ENCODE results near the gene LRG1. TPM values are rescaled to one million over a fixed set of nuclear protein-coding genes. Genes with fewer than 3 reads are reported as not detected.

Gene LRG1
- total RNA-seq, 1 donor from 2014 or later = 2.9 TPM

DNA sequence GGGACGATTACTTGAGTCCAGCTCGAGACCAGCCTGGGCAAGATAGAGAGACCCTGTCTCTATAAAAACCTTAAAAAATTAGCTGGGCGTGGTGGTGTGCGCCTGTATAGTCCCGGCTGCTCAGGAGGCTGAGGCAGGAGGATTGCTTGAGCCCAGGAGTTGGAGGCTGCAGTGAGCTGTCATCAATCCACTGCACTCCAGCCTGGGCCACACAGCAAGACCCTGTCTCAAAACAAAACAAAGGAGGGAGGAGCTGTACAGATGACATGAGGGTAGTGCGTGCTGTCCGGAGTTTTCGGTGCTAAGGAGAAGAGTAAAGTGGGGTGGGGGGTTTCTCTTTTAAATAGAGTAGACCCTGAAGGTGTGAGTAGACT is 45.2 kb downstream of the LRG1 start:
- DNase-seq (ENCODE audit: low read depth) = no peak

DNA sequence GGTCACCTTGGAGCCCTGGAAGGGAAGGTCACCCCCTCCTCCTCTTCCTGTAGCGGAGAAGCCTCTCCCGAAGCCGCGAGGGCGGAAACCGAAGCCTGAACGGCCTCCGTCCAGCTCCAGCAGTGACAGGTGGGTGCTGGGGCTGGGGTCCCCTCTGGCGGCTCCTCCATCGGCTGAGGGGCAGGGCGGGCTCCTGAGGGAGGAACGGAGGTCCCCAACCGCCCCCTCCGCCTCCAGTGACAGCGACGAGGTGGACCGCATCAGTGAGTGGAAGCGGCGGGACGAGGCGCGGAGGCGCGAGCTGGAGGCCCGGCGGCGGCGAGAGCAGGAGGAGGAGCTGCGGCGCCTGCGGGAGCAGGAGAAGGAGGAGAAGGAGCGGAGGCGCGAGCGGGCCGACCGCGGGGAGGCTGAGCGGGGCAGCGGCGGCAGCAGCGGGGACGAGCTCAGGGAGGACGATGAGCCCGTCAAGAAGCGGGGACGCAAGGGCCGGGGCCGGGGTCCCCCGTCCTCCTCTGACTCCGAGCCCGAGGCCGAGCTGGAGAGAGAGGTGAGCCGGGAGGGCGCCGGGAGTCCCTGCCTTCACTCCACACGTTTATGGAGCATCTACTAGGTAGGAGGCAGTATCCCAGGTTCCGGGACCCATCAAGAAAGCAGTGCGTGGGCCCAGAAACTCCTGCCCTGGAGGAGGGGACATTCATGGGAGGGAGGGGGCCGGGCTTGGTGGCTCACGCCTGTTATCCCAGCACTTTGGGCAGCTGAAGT is 45.7 kb downstream of the LRG1 start:
- DNase-seq (ENCODE audit: low read depth) = no peak

DNA sequence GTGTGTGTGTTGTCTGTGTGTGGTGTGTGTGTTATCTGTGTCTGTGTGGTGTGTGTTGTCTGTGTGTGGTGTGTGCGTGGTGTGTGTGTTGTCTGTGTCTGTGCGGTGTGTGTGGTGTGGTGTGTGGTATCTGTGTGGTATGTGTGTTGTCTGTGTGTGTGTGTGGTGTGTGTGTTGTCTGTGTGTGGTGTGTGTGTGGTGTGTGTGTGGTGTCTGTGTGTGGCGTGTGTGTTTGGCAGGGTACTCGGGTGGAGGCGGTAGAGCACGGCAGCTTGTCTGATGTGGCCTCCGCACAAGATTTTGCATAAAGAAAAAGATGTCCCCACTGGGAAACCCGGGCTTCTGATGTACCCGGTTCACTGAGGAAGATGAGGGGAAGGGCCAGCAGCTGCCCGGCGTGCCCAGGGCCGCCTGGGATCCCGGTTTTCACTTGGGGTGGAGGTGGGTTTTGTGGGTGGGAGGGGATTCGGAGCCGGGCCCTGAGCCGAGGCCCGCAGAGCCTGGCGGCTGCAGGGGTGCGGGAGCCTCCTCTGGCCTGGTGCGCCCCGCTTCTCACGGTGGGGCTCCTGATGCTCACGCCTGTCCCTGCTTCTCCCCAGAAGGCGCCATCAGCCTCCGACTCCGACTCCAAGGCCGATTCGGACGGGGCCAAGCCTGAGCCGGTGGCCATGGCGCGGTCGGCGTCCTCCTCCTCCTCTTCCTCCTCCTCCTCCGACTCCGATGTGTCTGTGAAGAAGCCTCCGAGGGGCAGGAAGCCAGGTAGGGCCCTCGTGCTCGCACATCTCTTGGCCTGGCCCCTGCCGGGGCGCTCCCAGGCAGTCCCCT is 46.5 kb downstream of the LRG1 start:
- no peak for DNase-seq (ENCODE audit: low read depth)

DNA sequence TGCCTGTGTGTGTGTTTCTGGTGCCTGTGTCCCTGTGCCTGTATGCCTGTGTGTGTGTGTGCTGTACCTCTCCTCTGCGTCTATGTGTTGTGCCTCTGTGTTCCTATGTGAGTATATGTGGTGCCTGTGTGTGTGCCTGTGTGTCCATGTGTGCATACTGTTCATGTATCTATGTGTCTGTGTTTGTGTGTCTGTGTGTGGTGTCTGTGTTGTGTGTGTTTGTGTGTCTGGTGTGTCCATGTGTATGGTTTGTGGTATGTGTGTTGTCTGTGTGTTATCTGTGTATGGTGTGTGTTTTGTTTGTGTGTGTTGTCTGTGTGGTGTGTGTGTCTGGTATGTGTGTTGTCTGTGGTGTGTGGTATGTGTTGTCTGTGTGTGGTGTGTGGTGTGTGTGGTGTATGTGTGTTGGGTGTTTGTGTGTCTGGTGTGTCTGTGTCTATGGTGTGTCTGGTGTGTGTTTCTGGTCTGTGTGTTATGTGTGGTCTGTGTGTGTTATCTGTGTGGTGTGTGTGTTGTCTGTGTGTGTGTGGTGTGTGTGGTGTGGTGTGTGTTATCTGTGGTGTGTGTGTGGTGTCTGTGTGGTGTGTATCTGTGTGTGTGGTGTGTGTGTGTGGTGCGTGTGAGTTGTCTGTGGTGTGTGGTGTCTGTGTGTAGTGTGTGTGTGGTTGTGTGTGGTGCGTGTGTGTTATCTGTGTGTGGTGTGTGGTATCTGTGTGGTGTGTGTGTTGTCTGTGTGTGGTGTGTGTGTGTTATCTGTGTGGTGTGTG is 47.3 kb downstream of the LRG1 start:
- no peak for DNase-seq (ENCODE audit: low read depth)

DNA sequence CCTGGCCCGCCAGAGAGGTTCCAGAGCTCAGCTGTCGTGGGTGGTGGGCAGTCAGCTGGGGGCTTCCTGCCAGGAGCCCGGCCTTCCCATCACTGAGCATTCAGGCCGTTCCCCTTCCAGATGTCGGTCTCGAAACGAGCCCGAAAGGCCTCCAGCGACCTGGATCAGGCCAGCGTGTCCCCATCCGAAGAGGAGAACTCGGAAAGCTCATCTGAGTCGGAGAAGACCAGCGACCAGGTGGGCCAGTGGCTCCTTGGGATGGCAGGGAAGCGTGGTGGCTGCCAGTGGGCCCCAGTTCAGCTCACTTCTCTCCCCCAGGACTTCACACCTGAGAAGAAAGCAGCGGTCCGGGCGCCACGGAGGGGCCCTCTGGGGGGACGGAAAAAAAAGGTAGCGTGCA is 48.4 kb downstream of the LRG1 start:
- no peak for DNase-seq (ENCODE audit: low read depth)

DNA sequence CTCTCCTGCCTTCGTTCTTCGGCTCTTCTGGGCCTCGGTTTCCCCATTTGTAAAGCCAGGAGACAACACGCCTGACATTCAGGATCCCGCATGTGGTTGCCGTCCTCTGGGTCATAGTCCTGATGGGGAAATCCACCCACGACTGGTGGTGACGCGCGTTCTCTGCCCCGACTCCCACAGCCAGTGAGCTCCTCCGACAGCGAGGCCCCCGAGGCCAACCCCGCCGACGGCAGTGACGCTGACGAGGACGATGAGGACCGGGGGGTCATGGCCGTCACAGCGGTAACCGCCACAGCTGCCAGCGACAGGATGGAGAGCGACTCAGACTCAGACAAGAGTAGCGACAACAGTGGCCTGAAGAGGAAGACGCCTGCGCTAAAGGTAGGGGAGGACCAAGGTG is 51.3 kb downstream of the LRG1 start:
- no peak for DNase-seq (ENCODE audit: low read depth)

DNA sequence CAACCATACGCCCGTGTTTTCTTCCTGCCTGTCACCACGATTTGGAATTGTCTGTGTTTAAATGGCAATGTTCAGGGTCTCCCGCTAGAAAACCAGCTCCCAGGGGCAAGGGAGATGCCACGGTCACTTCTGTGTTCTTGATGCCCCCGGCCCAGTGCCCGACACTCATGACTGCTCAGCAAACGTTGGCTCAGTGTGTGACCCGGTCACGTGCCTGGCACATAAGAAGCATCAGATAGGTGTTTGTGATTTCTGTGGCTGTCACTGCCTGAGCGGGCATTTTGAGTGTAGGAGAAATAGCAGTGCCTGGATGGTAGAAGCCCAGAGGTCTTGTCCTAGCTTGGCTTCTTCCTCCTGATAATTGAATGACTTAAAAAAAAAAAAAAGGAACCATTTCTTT is 52.3 kb downstream of the LRG1 start:
- DNase-seq (ENCODE audit: low read depth) = no peak

Other genes starting within 250 kb of the LRG1 start
- not detected in 2 replicates for gene TMIGD2, start 237.6 kb downstream of the LRG1 start, total RNA-seq
- 1.0 and 5.6 TPM in 2 replicates for gene FSD1, start 235.4 kb downstream of the LRG1 start, total RNA-seq
- gene STAP2, start 201.2 kb downstream of the LRG1 start, total RNA-seq = 26.6 and 89.1 TPM in 2 replicates
- gene MPND, start 196.5 kb downstream of the LRG1 start, total RNA-seq = 6.9 and 7.2 TPM in 2 replicates
- 30.6 and 51.2 TPM in 2 replicates for gene SH3GL1, start 139.5 kb downstream of the LRG1 start, total RNA-seq
- 5.6 and 10.9 TPM in 2 replicates for gene CHAF1A, start 137.4 kb downstream of the LRG1 start, total RNA-seq
- gene UBXN6, start 82.2 kb downstream of the LRG1 start, total RNA-seq = 101 and 105 TPM in 2 replicates
- 47.2 and 59.5 TPM in 2 replicates for gene HDGFL2, start 67.7 kb downstream of the LRG1 start, total RNA-seq
- gene PLIN4, start 21.6 kb downstream of the LRG1 start, total RNA-seq = under 0.01 and 0.10 TPM in 2 replicates
- gene PLIN5, start 4.8 kb downstream of the LRG1 start, total RNA-seq = 0.17 and 0.40 TPM in 2 replicates
- 0.17 and 0.89 TPM in 2 replicates for gene SEMA6B, start 19.6 kb upstream of the LRG1 start, total RNA-seq
- 3.0 and 5.4 TPM in 2 replicates for gene TNFAIP8L1, start 99.5 kb upstream of the LRG1 start, total RNA-seq
- gene MYDGF, start 130.3 kb upstream of the LRG1 start, total RNA-seq = 52.1 and 140 TPM in 2 replicates
- 21.5 and 37.4 TPM in 2 replicates for gene DPP9, start 183.8 kb upstream of the LRG1 start, total RNA-seq